ENCODE results near the gene MYO3A. TPM values are rescaled to one million over a fixed set of nuclear protein-coding genes. Genes with fewer than 3 reads are reported as not detected.

Gene MYO3A
- total and polyA plus RNA-seq, 2 experiments from 2014 or later = 3.0 to 10.7 TPM

DNA sequence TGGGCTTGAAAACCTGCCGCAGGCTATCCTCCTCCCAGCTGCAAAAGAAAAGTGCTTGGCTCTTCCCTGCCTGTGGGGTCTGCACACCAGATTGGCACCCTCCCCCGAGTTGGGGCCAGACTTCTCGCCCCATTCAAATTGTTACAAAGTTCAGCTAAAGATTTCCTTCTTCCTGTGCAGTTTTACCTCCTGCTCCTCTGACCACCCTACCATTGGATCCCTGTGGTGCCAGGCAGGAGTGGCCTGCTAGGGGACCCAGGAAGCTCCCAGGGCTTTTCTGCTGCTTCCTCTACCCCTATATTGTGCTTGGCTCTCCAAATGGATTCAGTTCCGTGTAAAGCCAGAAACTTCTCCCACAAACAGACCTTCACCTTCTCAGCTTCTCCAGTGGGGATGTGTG lies 147.4 kb downstream of the MYO3A start:
- no peak overlapping the region for H3K4me3 ChIP-seq
- TF ChIP-seq, protein P1, sequence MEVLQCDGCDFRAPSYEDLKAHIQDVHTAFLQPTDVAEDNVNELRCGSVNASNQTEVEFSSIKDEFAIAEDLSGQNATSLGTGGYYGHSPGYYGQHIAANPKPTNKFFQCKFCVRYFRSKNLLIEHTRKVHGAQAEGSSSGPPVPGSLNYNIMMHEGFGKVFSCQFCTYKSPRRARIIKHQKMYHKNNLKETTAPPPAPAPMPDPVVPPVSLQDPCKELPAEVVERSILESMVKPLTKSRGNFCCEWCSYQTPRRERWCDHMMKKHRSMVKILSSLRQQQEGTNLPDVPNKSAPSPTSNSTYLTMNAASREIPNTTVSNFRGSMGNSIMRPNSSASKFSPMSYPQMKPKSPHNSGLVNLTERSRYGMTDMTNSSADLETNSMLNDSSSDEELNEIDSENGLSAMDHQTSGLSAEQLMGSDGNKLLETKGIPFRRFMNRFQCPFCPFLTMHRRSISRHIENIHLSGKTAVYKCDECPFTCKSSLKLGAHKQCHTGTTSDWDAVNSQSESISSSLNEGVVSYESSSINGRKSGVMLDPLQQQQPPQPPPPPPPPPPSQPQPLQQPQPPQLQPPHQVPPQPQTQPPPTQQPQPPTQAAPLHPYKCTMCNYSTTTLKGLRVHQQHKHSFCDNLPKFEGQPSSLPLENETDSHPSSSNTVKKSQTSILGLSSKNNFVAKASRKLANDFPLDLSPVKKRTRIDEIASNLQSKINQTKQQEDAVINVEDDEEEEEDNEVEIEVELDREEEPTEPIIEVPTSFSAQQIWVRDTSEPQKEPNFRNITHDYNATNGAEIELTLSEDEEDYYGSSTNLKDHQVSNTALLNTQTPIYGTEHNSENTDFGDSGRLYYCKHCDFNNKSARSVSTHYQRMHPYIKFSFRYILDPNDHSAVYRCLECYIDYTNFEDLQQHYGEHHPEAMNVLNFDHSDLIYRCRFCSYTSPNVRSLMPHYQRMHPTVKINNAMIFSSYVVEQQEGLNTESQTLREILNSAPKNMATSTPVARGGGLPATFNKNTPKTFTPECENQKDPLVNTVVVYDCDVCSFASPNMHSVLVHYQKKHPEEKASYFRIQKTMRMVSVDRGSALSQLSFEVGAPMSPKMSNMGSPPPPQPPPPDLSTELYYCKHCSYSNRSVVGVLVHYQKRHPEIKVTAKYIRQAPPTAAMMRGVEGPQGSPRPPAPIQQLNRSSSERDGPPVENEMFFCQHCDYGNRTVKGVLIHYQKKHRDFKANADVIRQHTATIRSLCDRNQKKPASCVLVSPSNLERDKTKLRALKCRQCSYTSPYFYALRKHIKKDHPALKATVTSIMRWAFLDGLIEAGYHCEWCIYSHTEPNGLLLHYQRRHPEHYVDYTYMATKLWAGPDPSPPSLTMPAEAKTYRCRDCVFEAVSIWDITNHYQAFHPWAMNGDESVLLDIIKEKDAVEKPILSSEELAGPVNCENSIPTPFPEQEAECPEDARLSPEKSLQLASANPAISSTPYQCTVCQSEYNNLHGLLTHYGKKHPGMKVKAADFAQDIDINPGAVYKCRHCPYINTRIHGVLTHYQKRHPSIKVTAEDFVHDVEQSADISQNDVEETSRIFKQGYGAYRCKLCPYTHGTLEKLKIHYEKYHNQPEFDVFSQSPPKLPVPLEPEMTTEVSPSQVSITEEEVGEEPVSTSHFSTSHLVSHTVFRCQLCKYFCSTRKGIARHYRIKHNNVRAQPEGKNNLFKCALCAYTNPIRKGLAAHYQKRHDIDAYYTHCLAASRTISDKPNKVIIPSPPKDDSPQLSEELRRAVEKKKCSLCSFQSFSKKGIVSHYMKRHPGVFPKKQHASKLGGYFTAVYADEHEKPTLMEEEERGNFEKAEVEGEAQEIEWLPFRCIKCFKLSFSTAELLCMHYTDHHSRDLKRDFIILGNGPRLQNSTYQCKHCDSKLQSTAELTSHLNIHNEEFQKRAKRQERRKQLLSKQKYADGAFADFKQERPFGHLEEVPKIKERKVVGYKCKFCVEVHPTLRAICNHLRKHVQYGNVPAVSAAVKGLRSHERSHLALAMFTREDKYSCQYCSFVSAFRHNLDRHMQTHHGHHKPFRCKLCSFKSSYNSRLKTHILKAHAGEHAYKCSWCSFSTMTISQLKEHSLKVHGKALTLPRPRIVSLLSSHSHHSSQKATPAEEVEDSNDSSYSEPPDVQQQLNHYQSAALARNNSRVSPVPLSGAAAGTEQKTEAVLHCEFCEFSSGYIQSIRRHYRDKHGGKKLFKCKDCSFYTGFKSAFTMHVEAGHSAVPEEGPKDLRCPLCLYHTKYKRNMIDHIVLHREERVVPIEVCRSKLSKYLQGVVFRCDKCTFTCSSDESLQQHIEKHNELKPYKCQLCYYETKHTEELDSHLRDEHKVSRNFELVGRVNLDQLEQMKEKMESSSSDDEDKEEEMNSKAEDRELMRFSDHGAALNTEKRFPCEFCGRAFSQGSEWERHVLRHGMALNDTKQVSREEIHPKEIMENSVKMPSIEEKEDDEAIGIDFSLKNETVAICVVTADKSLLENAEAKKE (CRISPR knock-in tag; IDR thresholded peaks at IDR 0.05) = no peak
- no peak for TF ChIP-seq CREB1 (CRISPR knock-in tag; IDR thresholded peaks at IDR 0.05; ENCODE audit: low read depth)
- TF ChIP-seq, protein P2, sequence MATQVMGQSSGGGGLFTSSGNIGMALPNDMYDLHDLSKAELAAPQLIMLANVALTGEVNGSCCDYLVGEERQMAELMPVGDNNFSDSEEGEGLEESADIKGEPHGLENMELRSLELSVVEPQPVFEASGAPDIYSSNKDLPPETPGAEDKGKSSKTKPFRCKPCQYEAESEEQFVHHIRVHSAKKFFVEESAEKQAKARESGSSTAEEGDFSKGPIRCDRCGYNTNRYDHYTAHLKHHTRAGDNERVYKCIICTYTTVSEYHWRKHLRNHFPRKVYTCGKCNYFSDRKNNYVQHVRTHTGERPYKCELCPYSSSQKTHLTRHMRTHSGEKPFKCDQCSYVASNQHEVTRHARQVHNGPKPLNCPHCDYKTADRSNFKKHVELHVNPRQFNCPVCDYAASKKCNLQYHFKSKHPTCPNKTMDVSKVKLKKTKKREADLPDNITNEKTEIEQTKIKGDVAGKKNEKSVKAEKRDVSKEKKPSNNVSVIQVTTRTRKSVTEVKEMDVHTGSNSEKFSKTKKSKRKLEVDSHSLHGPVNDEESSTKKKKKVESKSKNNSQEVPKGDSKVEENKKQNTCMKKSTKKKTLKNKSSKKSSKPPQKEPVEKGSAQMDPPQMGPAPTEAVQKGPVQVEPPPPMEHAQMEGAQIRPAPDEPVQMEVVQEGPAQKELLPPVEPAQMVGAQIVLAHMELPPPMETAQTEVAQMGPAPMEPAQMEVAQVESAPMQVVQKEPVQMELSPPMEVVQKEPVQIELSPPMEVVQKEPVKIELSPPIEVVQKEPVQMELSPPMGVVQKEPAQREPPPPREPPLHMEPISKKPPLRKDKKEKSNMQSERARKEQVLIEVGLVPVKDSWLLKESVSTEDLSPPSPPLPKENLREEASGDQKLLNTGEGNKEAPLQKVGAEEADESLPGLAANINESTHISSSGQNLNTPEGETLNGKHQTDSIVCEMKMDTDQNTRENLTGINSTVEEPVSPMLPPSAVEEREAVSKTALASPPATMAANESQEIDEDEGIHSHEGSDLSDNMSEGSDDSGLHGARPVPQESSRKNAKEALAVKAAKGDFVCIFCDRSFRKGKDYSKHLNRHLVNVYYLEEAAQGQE (IDR thresholded peaks at IDR 0.05; ENCODE audit: unreplicated experiment) = no peak
- TF ChIP-seq EZH2phosphoT487 (IDR thresholded peaks at IDR 0.05; ENCODE audit: unreplicated experiment) = no peak
- TF ChIP-seq, protein P3, sequence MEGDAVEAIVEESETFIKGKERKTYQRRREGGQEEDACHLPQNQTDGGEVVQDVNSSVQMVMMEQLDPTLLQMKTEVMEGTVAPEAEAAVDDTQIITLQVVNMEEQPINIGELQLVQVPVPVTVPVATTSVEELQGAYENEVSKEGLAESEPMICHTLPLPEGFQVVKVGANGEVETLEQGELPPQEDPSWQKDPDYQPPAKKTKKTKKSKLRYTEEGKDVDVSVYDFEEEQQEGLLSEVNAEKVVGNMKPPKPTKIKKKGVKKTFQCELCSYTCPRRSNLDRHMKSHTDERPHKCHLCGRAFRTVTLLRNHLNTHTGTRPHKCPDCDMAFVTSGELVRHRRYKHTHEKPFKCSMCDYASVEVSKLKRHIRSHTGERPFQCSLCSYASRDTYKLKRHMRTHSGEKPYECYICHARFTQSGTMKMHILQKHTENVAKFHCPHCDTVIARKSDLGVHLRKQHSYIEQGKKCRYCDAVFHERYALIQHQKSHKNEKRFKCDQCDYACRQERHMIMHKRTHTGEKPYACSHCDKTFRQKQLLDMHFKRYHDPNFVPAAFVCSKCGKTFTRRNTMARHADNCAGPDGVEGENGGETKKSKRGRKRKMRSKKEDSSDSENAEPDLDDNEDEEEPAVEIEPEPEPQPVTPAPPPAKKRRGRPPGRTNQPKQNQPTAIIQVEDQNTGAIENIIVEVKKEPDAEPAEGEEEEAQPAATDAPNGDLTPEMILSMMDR (conservative IDR thresholded peaks at IDR 0.05; ENCODE audit: low read depth in 2 of 2) = no peak
- Mint-ChIP-seq H3K27me3 (ENCODE audit: insufficient read depth, low read depth, poor library complexity) (peaks cover 6% of the 10 kb centered on the region), H3K4me3 (no peak overlapping the region), H3K36me3 (ENCODE audit: low read depth) (peaks cover 6% of the 10 kb centered on the region), H3K27ac (no peak overlapping the region), H3K9me3 (peaks cover 10% of the 10 kb centered on the region; the same call in 1 of the 3 replicates), H3K4me1 (peaks cover 18% of the 10 kb centered on the region)
- H3K4me1 ChIP-seq (ENCODE audit: insufficient read depth) = no peaks in the 10 kb centered on the region
- H3K27ac ChIP-seq (ENCODE audit: low read depth) = no peak overlapping the region
- H3K27me3 ChIP-seq (ENCODE audit: insufficient read depth) = no peaks in the 10 kb centered on the region
- H2AFZ ChIP-seq = no peak overlapping the region
- ATAC-seq = no peak
- H3K4me2 ChIP-seq = no peak overlapping the region
- no peaks in the 10 kb centered on the region for H3K79me2 ChIP-seq (replicated peaks; ENCODE audit: insufficient read depth)
- H3K36me3 ChIP-seq (ENCODE audit: insufficient read depth) = no peaks in the 10 kb centered on the region
- no peaks in the 10 kb centered on the region for H4K20me1 ChIP-seq (replicated peaks; ENCODE audit: insufficient read depth)
- H3K9me2 ChIP-seq (ENCODE audit: insufficient read depth) = no peaks in the 10 kb centered on the region
- no peak for DNase-seq (ENCODE audit: low spot score)
- H3F3A ChIP-seq (replicated peaks; ENCODE audit: low read depth) = no peaks in the 10 kb centered on the region
